ENCODE measurements around the gene LRIG2.
"Not testable (repeated sequence)": the region's sequence is repeated elsewhere in the genome, so short reads cannot be mapped to it uniquely, and the experiment has no call there.

The LRIG2 gene

GRCh38 chr1:113058941-113059706, 13.9 kb upstream of the LRIG2 start:
- no peak for DNase-seq

DNA sequence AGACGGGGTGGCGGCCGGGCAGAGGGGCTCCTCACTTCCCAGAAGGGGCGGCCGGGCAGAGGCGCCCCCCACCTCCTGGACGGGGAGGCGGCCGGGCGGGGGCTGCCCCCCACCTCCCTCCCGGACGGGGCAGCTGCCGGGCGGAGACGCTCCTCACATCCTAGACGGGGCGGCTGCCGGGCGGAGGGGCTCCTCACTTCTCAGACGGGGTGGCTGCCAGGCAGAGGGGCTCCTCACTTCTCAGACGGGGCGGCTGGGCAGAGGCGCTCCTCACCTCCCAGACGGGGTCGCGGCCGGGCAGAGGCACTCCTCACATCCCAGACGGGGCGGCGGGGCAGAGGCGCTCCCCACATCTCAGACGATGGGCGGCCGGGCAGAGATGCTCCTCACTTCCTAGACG, 9.5 kb upstream of the LRIG2 start:
- not testable (repeated sequence) for DNase-seq

DNA sequence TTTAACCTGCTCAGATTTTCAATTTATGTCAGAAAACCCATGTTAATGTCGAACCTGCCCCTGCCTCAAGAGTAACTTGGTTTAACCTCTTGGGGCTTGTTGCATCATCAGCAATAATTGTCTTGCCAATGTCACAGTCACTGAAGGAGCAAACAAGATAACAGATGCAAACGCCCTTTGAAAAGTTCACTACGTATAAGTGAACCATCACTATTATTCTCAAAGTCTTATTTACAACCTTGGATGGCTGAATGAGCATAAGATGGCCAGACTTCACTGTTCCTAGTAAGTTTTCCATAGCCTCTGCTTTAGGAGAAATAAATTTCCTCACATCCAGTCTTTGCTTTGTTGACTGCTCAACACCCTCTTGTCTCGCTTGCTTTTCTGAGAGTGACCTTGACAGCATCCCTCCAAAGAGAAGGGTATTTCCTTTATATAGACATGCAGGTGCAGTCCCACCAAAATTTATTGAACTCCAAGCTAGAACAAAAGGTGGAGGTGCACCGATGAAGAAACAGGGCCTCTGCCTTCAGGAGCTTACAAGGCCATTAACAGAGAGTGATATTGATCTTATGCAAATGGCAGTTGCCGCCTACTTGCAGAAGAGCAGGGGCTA, 749 bp upstream of the LRIG2 start:
- no peak for DNase-seq

DNA sequence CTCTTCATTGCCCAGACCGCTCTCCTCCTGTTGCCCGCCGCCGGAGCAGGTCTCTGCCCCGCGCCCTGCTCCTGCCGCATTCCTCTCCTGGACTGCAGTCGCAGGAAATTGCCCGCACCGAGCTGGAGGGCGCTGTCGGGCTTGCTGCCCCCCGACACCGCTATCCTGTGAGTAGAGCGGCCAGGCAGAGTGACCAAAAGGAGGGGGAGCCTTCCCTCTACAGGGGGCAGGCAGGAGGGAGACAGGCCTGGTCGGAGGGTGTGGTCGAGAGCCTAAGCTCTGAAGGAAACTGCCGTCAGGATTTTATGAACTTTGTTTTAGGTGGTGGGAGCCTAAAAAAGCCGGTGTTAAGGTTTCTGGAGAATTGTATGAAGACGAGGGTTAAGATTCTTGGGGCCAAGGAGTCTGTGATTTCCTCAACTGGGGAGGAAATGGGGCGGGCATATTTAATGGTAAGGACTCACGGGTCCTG, 517 bp downstream of the LRIG2 start:
- no peak for DNase-seq

- no peak for DNase-seq
Measured at GRCh38 chr1:113074237-113074636, 1.2 kb downstream of the LRIG2 start.

DNA sequence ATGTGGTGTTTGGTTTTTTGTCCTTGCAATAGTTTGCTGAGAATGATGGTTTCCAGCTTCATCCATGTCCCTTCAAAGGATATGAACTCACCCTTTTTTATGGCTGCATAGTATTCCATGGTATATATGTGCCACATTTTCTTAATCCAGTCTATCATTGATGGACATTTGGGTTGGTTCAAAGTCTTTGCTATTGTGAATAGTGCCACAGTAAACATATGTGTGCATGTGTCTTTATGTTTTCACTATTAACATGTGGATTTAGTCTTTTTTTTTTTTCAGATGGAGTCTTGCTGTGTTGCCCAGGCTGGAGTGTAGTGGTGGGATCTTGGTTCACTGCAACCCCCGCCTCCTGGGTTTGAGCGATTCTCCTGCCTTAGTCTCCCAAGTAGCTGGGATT, 5.0 kb downstream of the LRIG2 start:
- DNase-seq = not testable (repeated sequence)

DNA sequence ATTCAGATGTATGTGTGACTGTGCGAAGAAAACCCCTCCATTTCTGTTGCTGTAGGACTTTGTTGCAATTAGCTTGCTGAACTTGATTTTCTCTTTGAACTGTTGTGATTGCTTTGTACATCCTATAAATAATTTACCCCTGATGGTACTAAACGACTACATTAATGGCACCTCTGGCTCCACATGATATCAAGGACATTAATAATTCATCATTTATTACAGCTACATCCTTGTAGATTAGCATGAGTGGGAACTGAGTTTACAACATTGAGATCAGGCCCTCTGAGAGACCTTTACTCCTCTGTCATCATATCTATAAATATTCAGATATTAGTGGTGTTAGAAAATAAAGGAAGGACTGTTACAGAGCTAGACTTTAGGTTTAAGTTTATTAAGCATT, 13.5 kb downstream of the LRIG2 start:
- no peak for DNase-seq

DNA sequence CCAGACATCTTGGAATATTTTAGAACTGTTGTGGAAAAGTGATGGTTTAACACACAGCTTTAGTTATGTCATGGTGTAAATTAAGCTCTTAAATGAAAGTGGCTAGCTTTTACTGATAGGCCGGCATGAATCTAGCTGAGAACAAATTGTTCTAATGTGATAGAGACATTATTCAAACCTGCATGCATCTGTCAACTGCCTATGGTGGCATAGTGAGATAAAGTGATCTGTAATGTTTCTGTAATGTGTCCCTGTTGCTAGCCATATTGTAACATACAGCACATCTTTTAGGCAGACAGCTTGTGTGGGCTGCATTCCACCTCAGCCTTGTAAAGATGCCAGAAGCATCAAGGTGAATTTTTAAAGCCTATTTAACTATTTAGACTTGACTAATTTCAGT, 16.0 kb downstream of the LRIG2 start:
- DNase-seq = no peak

DNA sequence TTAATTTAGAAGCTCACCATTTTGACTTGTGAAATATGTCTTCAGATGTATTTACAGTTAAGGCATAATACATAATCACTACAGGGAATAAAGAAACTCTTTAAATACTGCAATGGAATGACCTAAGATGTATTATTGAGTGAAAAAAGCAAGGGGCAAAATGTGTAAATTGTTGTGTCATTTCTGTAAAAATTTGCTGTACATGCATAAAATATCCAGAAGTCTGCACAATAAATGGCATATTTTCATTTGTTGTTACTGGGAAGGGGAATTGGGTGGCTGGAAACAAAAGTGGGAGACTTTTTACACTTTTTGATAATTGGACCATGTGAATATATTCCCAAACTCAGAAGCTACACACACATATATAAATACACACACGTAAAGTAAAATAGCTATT, 17.1 kb downstream of the LRIG2 start:
- no peak for DNase-seq

GRCh38 chr1:113091988-113092594, 19.1 kb downstream of the LRIG2 start:
- DNase-seq = no peak

- DNase-seq = no peak
Measured at GRCh38 chr1:113094506-113094905, 21.5 kb downstream of the LRIG2 start.

GRCh38 chr1:113095790-113096455, 22.9 kb downstream of the LRIG2 start:
- no peak for DNase-seq

DNA sequence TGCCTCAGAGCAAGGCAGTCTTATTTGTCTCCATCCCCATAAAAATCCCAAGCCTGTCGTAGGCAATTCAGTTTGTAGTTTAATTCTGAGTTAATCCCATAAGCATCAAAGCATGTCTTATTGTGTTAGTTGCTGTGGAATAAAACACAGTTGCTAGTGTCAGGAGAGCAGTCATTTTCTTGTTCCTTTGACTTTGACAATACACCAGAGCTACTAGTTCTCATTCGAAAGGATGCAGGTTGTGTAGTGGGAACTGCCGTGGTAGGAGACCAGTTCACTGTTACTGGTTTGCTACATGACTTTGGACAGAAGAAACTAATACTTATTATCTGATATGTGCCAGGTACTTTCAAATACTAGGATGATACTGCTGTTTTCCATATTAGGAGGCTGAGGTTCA, 23.5 kb downstream of the LRIG2 start:
- no peak for DNase-seq

GRCh38 chr1:113101588-113101987, 28.6 kb downstream of the LRIG2 start:
- DNase-seq = no peak

- no peak for DNase-seq
Measured at GRCh38 chr1:113103048-113103447, 30.1 kb downstream of the LRIG2 start.

DNA sequence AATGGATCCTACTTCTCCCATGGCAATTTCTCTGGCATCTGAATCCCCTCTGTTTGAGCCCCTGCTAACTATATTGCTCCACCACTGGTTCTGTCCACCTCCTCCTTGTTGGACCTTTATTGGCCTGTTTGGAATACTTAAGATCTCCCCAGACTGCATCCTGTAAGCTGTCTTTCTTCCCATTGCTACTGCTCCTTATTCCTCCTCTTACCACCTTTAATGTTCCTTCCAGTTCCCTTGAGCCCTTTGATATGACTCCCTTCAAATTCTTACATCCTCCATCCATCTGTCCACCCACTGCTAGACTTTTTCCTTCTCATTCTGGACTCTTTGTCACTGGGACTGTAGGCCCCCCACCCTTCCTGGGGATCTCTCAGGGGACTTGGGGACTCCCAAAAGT, 31.0 kb downstream of the LRIG2 start:
- no peak for DNase-seq

GRCh38 chr1:113106910-113107309, 33.9 kb downstream of the LRIG2 start:
- no peak for DNase-seq

GRCh38 chr1:113109908-113110554, 37.0 kb downstream of the LRIG2 start:
- no peak for DNase-seq

DNA sequence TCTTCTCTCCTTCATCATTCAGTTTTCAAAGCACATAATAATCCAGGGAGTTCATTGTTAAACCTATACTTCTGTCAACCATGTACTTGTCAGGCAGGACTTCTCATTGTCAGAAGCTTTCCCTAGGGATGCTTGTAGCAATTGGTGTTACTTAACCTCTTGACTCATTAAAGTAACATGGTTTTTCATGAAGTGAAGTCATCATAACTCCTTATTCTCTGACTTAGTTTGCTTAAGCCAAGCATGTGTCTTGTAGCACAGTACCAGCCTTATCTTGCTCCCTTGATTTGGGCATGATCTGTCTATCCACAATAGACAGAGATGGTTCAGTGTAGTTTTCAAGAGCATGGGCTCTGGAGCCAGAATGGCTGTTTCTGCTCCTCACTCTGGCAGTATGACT, 45.3 kb downstream of the LRIG2 start:
- no peak for DNase-seq

- peak; percentile 26 for DNase-seq
Measured at GRCh38 chr1:113123737-113124136, 50.7 kb downstream of the LRIG2 start.

DNA sequence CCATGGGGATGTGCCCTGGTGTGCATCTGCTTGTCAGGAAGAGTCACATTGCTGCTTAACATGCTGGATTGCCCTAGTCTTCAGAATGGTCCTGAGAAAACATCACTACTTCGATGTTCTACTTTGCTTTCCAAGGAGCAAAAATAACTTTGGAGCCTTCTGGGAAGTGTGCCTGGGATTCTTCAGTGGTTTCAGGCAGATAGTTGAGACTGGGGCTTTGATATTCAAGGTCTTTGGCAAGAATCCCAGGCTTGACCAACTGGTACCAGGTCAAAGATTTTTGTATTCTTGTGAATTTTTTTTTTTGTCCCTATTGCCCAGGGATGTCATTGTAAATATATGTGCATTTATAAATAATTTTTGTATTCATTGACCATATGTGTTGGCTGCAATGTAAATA, 51.4 kb downstream of the LRIG2 start:
- DNase-seq = no peak

DNA sequence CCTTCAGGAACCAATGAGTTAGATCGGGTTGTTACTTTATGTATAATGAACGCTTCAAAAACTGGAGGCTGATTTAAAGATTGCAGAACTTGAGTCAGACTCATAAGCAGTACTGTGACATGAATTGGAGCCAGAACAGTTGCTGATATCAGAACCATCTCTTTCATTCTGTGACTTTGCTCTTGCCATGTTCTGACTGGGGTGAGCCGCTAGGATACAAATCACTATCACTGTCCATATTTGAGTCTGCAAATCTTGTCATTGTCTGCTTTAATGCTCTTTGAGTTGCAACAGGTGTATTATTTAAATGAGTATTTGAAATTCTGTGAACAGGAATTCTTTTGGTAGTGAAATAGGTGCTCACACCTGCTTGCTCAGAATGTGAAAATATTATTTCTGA, 52.5 kb downstream of the LRIG2 start:
- DNase-seq = no peak

- no peak for DNase-seq
Measured at GRCh38 chr1:113126207-113126606, 53.2 kb downstream of the LRIG2 start.
